ENCODE results near the gene CTU1.

DNA sequence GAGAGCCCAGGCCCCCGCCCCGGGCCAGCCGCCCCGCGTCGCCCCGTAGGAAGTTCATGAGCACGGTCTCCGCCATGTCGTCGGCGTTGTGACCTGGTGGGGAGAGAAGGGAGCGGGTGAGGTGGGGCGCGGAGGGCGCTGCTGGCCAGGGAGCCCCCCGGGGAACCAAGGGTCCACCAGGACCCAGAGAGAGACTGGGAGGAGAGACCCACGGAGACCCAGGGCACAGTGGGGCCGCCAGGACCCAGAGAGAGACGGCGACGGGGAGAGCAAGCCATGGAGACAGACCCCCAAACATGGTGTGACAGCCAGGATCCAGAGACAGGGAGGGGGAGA lies 9.2 kb downstream of the CTU1 start:
- TF ChIP-seq EZH2 (IDR thresholded peaks at IDR 0.05; ENCODE audit: borderline replicate concordance, low read depth, low read length, severe bottlenecking): no peak
- TF ChIP-seq, protein P1, sequence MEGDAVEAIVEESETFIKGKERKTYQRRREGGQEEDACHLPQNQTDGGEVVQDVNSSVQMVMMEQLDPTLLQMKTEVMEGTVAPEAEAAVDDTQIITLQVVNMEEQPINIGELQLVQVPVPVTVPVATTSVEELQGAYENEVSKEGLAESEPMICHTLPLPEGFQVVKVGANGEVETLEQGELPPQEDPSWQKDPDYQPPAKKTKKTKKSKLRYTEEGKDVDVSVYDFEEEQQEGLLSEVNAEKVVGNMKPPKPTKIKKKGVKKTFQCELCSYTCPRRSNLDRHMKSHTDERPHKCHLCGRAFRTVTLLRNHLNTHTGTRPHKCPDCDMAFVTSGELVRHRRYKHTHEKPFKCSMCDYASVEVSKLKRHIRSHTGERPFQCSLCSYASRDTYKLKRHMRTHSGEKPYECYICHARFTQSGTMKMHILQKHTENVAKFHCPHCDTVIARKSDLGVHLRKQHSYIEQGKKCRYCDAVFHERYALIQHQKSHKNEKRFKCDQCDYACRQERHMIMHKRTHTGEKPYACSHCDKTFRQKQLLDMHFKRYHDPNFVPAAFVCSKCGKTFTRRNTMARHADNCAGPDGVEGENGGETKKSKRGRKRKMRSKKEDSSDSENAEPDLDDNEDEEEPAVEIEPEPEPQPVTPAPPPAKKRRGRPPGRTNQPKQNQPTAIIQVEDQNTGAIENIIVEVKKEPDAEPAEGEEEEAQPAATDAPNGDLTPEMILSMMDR (IDR thresholded peaks at IDR 0.05; ENCODE audit: borderline replicate concordance, extremely low read depth, low read length, poor library complexity, severe bottlenecking): no peak
